Neural cell (in vitro differentiated cells): ENCODE measurements around the gene ADISSP. TPM values are rescaled to one million over a fixed set of nuclear protein-coding genes. Genes with fewer than 3 reads are reported as not detected.

Experiments used
- H2AFZ ChIP-seq: fragments of 200-600, 300-800 bp; sonication (generic), shearing (Covaris generic); 2 replicates; pipeline ENCODE4 v1.6.0; 2014; ENCODE audit warnings: low read depth, mild to moderate bottlenecking, antibody characterized with exemption, low read length, moderate library complexity
- H3F3A ChIP-seq: fragments of 200-600 bp; shearing (Covaris generic); 2 replicates; pipeline ENCODE4 v1.6.1; 2016; ENCODE audit warnings: mild to moderate bottlenecking, moderate library complexity, mixed read lengths, antibody characterized with exemption, low read length; ENCODE audit not compliant: insufficient read depth, poor library complexity, severe bottlenecking
- H3K27ac ChIP-seq: fragments of 200-600, 300-800 bp; sonication (generic), shearing (Covaris generic); 2 replicates; pipeline ENCODE4 v1.5.1; 2014; ENCODE audit warnings: mild to moderate bottlenecking, low read length, moderate library complexity
- H3K27me3 ChIP-seq: fragments of 300-800, 200-600 bp; sonication (generic), shearing (Covaris generic); 2 replicates; pipeline ENCODE4 v1.6.0; 2014; ENCODE audit warnings: mild to moderate bottlenecking, low read depth, low read length, moderate library complexity; ENCODE audit not compliant: insufficient read depth
- H3K36me3 ChIP-seq: fragments of 300-800, 200-600 bp; sonication (generic), shearing (Covaris generic); 2 replicates; pipeline ENCODE4 v1.5.1; 2014; ENCODE audit warnings: mild to moderate bottlenecking, antibody characterized with exemption, low read length, moderate library complexity; ENCODE audit not compliant: insufficient read depth
- H3K4me2 ChIP-seq: fragments of 300-800, 200-600 bp; sonication (generic), shearing (Covaris generic); 2 replicates; pipeline ENCODE4 v1.6.0; 2014; ENCODE audit warnings: mild to moderate bottlenecking, low read length
- H3K4me3 ChIP-seq: fragments of 300-800, 200-600 bp; sonication (generic), shearing (Covaris generic); 2 replicates; pipeline ENCODE4 v1.5.1; 2014; ENCODE audit warnings: mild to moderate bottlenecking, low read length, moderate library complexity
- H3K79me2 ChIP-seq: fragments of 200-600 bp; shearing (Covaris generic); replicated peaks from 2 replicates; pipeline ENCODE4 v1.6.0; 2014; ENCODE audit warnings: mild to moderate bottlenecking, low read length, moderate library complexity; ENCODE audit not compliant: insufficient read depth
- H3K9ac ChIP-seq: fragments of 300-800, 200-600 bp; sonication (generic), shearing (Covaris generic); 2 replicates; pipeline ENCODE4 v1.6.1; 2016; ENCODE audit warnings: mild to moderate bottlenecking, low read length, mixed read lengths
- H3K9me2 ChIP-seq: fragments of 200-600 bp; shearing (Covaris generic); 2 replicates; pipeline ENCODE4 v1.6.1; 2016; ENCODE audit warnings: mild to moderate bottlenecking, low read length, mixed read lengths; ENCODE audit not compliant: insufficient read depth
- H3K9me3 ChIP-seq: fragments of 200-600, 300-800 bp; sonication (generic), shearing (Covaris generic); 2 replicates; pipeline ENCODE4 v1.6.1; 2016; ENCODE audit warnings: mild to moderate bottlenecking, mixed run types, low read length, moderate library complexity, mixed read lengths
- H4K20me1 ChIP-seq: fragments of 200-600 bp; shearing (Covaris generic); 2 replicates; pipeline ENCODE4 v1.6.1; 2016; ENCODE audit warnings: mild to moderate bottlenecking, mixed run types; ENCODE audit not compliant: insufficient read depth
- CTCF ChIP-seq: fragments of 450-650 bp; IDR thresholded peaks from 2 replicates; pipeline ENCODE4 v1.5.1; 2014; ENCODE audit warnings: antibody characterized with exemption, mild to moderate bottlenecking, moderate library complexity; ENCODE audit not compliant: poor library complexity, severe bottlenecking
- EP300 ChIP-seq: fragments of 450-650 bp; conservative IDR thresholded peaks from 2 replicates; pipeline ENCODE4 v1.6.1; 2014; ENCODE audit warnings: antibody characterized with exemption, mild to moderate bottlenecking, moderate library complexity; ENCODE audit not compliant: poor library complexity, severe bottlenecking
- EZH2 ChIP-seq: fragments of 200-600, 300-800 bp; shearing (Covaris generic), sonication (generic); IDR thresholded peaks from 2 replicates; pipeline ENCODE4 v1.6.1; 2014; ENCODE audit warnings: antibody characterized with exemption, low read length, borderline replicate concordance, mild to moderate bottlenecking; ENCODE audit not compliant: insufficient read depth, poor library complexity, severe bottlenecking
- MXI1 ChIP-seq: fragments of 450-650 bp; conservative IDR thresholded peaks from 2 replicates; pipeline ENCODE4 v1.6.1; 2014; ENCODE audit warnings: antibody characterized with exemption, mild to moderate bottlenecking; ENCODE audit not compliant: poor library complexity, severe bottlenecking
- POLR2AphosphoS5 ChIP-seq: IDR thresholded peaks from 2 replicates; pipeline ENCODE4 v1.6.1; 2012
- RAD21 ChIP-seq: fragments of 450-650 bp; conservative IDR thresholded peaks from 2 replicates; pipeline ENCODE4 v1.6.1; 2014; ENCODE audit warnings: antibody characterized with exemption, mild to moderate bottlenecking, moderate library complexity
- REST ChIP-seq: IDR thresholded peaks from 2 replicates; pipeline ENCODE4 v1.6.1; 2012; ENCODE audit warnings: borderline replicate concordance
- SMC3 ChIP-seq: fragments of 450-650 bp; conservative IDR thresholded peaks from 2 replicates; pipeline ENCODE4 v1.6.1; 2014; ENCODE audit warnings: antibody characterized with exemption, mild to moderate bottlenecking, moderate library complexity; ENCODE audit not compliant: poor library complexity
- TAF1 ChIP-seq: IDR thresholded peaks from 2 replicates; pipeline ENCODE4 v1.6.1; 2012; ENCODE audit warnings: low read depth
- polyA plus RNA-seq: library from polyadenylated mRNA; depleted of rRNA; stranded (reverse); fragments of >200 nt; gene quantifications from 2 replicates; pipeline ENCODE4 v1.2.3, GENCODE V29; 2014

Gene ADISSP
- polyA plus RNA-seq, 1 donor from 2014 or later = 39.8 TPM

GRCh38 chr20:3733119-3733995, 34.2 kb downstream of the ADISSP start:
- H3K4me2 ChIP-seq = no peak overlapping the region
- no peaks in the 10 kb centered on the region for H3F3A ChIP-seq
- H3K79me2 ChIP-seq = no peaks in the 10 kb centered on the region
- H3K9me2 ChIP-seq = no peaks in the 10 kb centered on the region
- no peak overlapping the region for H2AFZ ChIP-seq
- no peak overlapping the region for H3K4me3 ChIP-seq
- H3K27ac ChIP-seq = no peak overlapping the region
- no peak overlapping the region for H3K9ac ChIP-seq
- TF ChIP-seq TAF1 (no peak), POLR2AphosphoS5 (no peak), CTCF (no peak), RAD21 (no peak), SMC3 (no peak), REST (no peak), EZH2 (no peak), EP300 (no peak), MXI1 (no peak)
- no peaks in the 10 kb centered on the region for H4K20me1 ChIP-seq
- H3K27me3 ChIP-seq = peaks cover 4% of the 10 kb centered on the region
- H3K36me3 ChIP-seq = no peaks in the 10 kb centered on the region
- H3K9me3 ChIP-seq = no peaks in the 10 kb centered on the region

GRCh38 chr20:3732327-3733118, 35.0 kb downstream of the ADISSP start, which contains the start of gene HSPA12B:
Gene HSPA12B (plus strand): TSS chr20:3732685. CDS start chr20:3738675, 5,990 bp downstream.
- no peak within 1 kb of the TSS for H3K4me3 ChIP-seq
- no peaks in the 10 kb centered on the region for H3K36me3 ChIP-seq
- no peaks in the 10 kb centered on the region for H3F3A ChIP-seq
- H3K9me3 ChIP-seq = no peaks in the 10 kb centered on the region
- no peak within 1 kb of the TSS for H3K4me2 ChIP-seq
- H3K79me2 ChIP-seq = no peaks in the 10 kb centered on the region
- H2AFZ ChIP-seq = no peak within 1 kb of the TSS
- H3K27me3 ChIP-seq = peaks cover 4% of the 10 kb centered on the region
- no peaks in the 10 kb centered on the region for H3K9me2 ChIP-seq
- no peak within 1 kb of the TSS for H3K27ac ChIP-seq
- no peaks in the 10 kb centered on the region for H4K20me1 ChIP-seq
- H3K9ac ChIP-seq = no peak within 1 kb of the TSS
- TF ChIP-seq SMC3 (no peak), EZH2 (no peak), REST (no peak), MXI1 (no peak), RAD21 (no peak), EP300 (no peak), POLR2AphosphoS5 (no peak), CTCF (no peak), TAF1 (no peak)
